ENCODE measurements around the gene APLN.

- no peak for TF ChIP-seq CTCF (IDR thresholded peaks at IDR 0.05)
- no peak for TF ChIP-seq POLR2A (IDR thresholded peaks at IDR 0.05)
Measured at GRCh38 chrX:129650821-129651510, 3.8 kb downstream of the APLN start.

All from testis (tissue), 2 donors.